ENCODE measurements around the gene BBS9. TPM values are rescaled to one million over a fixed set of nuclear protein-coding genes. Genes with fewer than 3 reads are reported as not detected.
"Not testable (repeated sequence)": the region's sequence is repeated elsewhere in the genome, so short reads cannot be mapped to it uniquely, and the experiment has no call there.

The BBS9 gene
- total and polyA plus RNA-seq, 3 donors from 2014 or later: 39.3 to 55.7 (median 53.3) TPM

- no peaks in the 10 kb centered on the region for H3K27me3 ChIP-seq
- intact Hi-C loops (cut with DNase I; ENCODE audit: low total_unique reads): no loop called here
- no peak for DNase-seq
- H3K9me3 ChIP-seq: no peaks in the 10 kb centered on the region
- H3K36me3 ChIP-seq (ENCODE audit: low read depth, missing control alignments): no peaks in the 10 kb centered on the region
- no peak overlapping the region for H3K27ac ChIP-seq
- no peak overlapping the region for H3K4me3 ChIP-seq
- 86 to 93% methylated on average over 3 of the region's 3 CpGs for WGBS, 2 donors
- H3K4me1 ChIP-seq: no peaks in the 10 kb centered on the region
- no peak for TF ChIP-seq POLR2A (IDR thresholded peaks at IDR 0.05)
- TF ChIP-seq, protein P1, sequence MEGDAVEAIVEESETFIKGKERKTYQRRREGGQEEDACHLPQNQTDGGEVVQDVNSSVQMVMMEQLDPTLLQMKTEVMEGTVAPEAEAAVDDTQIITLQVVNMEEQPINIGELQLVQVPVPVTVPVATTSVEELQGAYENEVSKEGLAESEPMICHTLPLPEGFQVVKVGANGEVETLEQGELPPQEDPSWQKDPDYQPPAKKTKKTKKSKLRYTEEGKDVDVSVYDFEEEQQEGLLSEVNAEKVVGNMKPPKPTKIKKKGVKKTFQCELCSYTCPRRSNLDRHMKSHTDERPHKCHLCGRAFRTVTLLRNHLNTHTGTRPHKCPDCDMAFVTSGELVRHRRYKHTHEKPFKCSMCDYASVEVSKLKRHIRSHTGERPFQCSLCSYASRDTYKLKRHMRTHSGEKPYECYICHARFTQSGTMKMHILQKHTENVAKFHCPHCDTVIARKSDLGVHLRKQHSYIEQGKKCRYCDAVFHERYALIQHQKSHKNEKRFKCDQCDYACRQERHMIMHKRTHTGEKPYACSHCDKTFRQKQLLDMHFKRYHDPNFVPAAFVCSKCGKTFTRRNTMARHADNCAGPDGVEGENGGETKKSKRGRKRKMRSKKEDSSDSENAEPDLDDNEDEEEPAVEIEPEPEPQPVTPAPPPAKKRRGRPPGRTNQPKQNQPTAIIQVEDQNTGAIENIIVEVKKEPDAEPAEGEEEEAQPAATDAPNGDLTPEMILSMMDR (IDR thresholded peaks at IDR 0.05): no peak
These were observed 342.4 kb downstream of the BBS9 start for GRCh38 chr7:33471636-33472242.

DNA sequence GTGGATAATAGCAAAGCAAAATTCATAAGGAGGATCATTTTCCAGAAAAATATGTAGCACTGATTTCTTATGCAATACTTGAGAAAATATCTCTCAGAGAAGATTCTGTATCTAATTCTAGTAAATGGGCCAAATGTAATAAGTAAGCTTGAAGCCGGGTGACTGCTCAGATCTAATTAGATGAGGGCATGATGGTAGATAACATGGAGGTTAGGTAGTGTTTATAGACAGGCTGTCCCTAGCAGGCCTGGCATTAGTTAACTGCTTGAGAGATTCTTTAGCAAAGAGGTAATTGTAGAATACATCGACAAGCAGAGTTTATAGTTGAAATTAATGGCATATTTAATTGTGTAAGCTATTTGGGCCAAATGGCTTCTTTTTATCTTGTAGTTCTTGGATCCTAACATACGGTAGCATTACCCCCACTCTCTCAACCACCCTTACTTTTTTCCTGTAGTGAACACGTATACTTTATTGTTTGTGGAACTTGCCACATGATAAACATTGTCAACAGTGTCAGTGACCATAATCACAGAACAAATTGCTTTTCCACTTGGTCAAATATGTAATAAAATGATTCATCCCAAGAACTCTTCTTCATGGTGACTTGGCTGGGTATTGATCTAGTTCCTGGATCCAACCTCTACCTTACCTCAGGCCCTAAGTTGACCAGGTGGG lies 343.1 kb downstream of the BBS9 start:
- H3K27ac ChIP-seq: no peak overlapping the region
- TF ChIP-seq, protein P1 (IDR thresholded peaks at IDR 0.05): no peak
- no peak for TF ChIP-seq POLR2A (IDR thresholded peaks at IDR 0.05)
- no peaks in the 10 kb centered on the region for H3K9me3 ChIP-seq
- intact Hi-C loops (cut with DNase I; ENCODE audit: low total_unique reads): no loop called here
- H3K4me1 ChIP-seq: no peaks in the 10 kb centered on the region
- 86 to 91% methylated on average over 4 of the region's 4 CpGs for WGBS, 2 donors
- H3K4me3 ChIP-seq: no peak overlapping the region
- H3K36me3 ChIP-seq (ENCODE audit: low read depth, missing control alignments): no peaks in the 10 kb centered on the region
- no peak for DNase-seq
- H3K27me3 ChIP-seq: no peaks in the 10 kb centered on the region

GRCh38 chr7:33477719-33478480 lies 348.5 kb downstream of the BBS9 start:
- no peaks in the 10 kb centered on the region for H3K36me3 ChIP-seq (ENCODE audit: low read depth, missing control alignments)
- H3K27me3 ChIP-seq: no peaks in the 10 kb centered on the region
- no peak overlapping the region for H3K27ac ChIP-seq
- DNase-seq: no peak
- TF ChIP-seq POLR2A (IDR thresholded peaks at IDR 0.05): no peak
- TF ChIP-seq, protein P1 (IDR thresholded peaks at IDR 0.05): no peak
- WGBS, 2 donors: 96 to 98% methylated on average over 1 of the region's 1 CpG
- no peaks in the 10 kb centered on the region for H3K9me3 ChIP-seq
- intact Hi-C loops (cut with DNase I; ENCODE audit: low total_unique reads): no loop called here
- no peaks in the 10 kb centered on the region for H3K4me1 ChIP-seq
- H3K4me3 ChIP-seq: no peak overlapping the region

- H3K36me3 ChIP-seq (ENCODE audit: low read depth, missing control alignments); H3K4me1 ChIP-seq; H3K27ac ChIP-seq; DNase-seq; H3K4me3 ChIP-seq; intact Hi-C loops (cut with DNase I; ENCODE audit: low total_unique reads); H3K27me3 ChIP-seq; H3K9me3 ChIP-seq: not testable (repeated sequence)
- 95 to 100% methylated on average over 1 of the region's 1 CpG for WGBS, 2 donors
These were observed 355.1 kb downstream of the BBS9 start for GRCh38 chr7:33484476-33484875.

DNA sequence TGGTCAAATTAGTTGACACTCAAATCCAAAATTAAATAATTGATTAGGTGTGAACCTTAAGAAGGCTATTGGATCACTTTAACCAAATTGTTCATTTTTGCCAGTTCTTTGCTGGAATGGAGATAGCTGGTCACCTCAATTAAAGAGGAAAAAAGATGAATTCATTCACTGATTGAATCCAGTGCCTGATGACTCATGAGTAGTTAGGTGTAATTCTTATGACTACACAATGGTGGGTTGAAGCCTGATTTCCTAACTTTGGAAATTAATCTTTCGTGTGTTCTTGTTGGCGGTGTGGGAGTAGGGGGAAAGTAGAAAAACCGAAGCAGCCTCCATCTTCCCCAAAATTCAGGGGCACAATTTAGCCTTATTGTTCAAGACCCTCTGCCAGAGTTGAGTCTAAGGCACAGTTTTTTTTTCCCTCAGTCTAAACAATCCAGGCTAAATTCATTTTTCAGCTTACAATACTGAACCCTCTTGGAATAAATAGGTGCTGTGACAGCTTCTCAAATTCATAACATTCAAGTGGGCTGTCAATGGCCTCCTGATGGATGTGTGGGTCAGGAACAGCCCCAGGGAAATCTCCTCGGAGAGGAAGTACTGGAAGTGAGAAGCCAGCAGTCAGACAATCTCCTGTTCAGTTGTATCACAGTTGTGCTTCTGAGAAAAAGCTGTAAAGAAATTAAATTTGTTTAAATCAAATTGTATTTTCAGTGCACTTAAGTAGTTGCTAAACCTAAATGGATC lies 356.6 kb downstream of the BBS9 start:
- no peaks in the 10 kb centered on the region for H3K9me3 ChIP-seq
- no peaks in the 10 kb centered on the region for H3K27me3 ChIP-seq
- no peak overlapping the region for H3K4me3 ChIP-seq
- TF ChIP-seq, protein P1 (IDR thresholded peaks at IDR 0.05): no peak
- TF ChIP-seq POLR2A (IDR thresholded peaks at IDR 0.05): no peak
- H3K4me1 ChIP-seq: no peaks in the 10 kb centered on the region
- H3K27ac ChIP-seq: no peak overlapping the region
- H3K36me3 ChIP-seq (ENCODE audit: low read depth, missing control alignments): no peaks in the 10 kb centered on the region
- WGBS, 2 donors: 89 to 93% methylated on average over 4 of the region's 4 CpGs
- no peak for DNase-seq
- intact Hi-C loops (cut with DNase I; ENCODE audit: low total_unique reads): no loop called here

Measured in testis (tissue), 3 donors.